CD8-positive, alpha-beta memory T cell (primary cell): ENCODE results near the gene SCO1. TPM values are rescaled to one million over a fixed set of nuclear protein-coding genes. Genes with fewer than 3 reads are reported as not detected.

ENCODE experiments used
- CTCF ChIA-PET: fragments of 350-600 bp; sonication (Branson Sonifier 250); formaldehyde crosslinking; loops from one replicate; lab custom pipeline; 2021; ENCODE audit warnings: antibody characterized with exemption; lab: Charles Lee
- POLR2A ChIA-PET: fragments of 350-600 bp; sonication (Branson Sonifier 250); formaldehyde crosslinking; loops from one replicate; lab custom pipeline; 2021; ENCODE audit warnings: antibody characterized with exemption; lab: Charles Lee
- DNase-seq, 5 donors: peaks; one replicate each; pipeline versions ENCODE4 v3.0.0 to v3.0.0-alpha.2; 2020 to 2022; ENCODE audit warnings: mixed read lengths in 1 of 5
- H3K27ac ChIP-seq: one replicate; pipeline ENCODE4 v1.7.0; 2013; ENCODE audit warnings: low read depth, mild to moderate bottlenecking, low read length, moderate library complexity
- H3K27me3 ChIP-seq: 2 replicates; pipeline ENCODE4 v1.7.0; 2013; ENCODE audit warnings: low read length, mild to moderate bottlenecking; ENCODE audit not compliant: insufficient read depth, poor library complexity, severe bottlenecking
- H3K36me3 ChIP-seq: 2 replicates; pipeline ENCODE4 v1.7.0; 2013; ENCODE audit warnings: mild to moderate bottlenecking, low read length, moderate library complexity; ENCODE audit not compliant: insufficient read depth
- H3K4me1 ChIP-seq: 2 replicates; pipeline ENCODE4 v1.7.0; 2013; ENCODE audit warnings: mild to moderate bottlenecking, low read length, moderate library complexity; ENCODE audit not compliant: insufficient read depth
- H3K4me3 ChIP-seq: 2 replicates; pipeline ENCODE4 v1.7.0; 2013; ENCODE audit warnings: mild to moderate bottlenecking, low read length
- H3K9me3 ChIP-seq: 2 replicates; pipeline ENCODE4 v1.7.0; 2013; ENCODE audit warnings: mild to moderate bottlenecking, low read length
- H3K27ac Mint-ChIP-seq, 8 donors: one replicate each; pipeline ENCODE4 v1.8.0; 2020 to 2021; ENCODE audit warnings: mixed read lengths in 8 of 8, mild to moderate bottlenecking in 6 of 8, inconsistent platforms in 3 of 8, moderate library complexity in 3 of 8
- H3K27me3 Mint-ChIP-seq, 2 donors: one replicate each; pipeline ENCODE4 v1.8.0; 2020 to 2021; ENCODE audit warnings: mixed read lengths in 2 of 2, mild to moderate bottlenecking in 1 of 2, moderate library complexity in 1 of 2
- H3K36me3 Mint-ChIP-seq, 3 donors: one replicate each; pipeline ENCODE4 v1.8.0; 2020 to 2021; ENCODE audit warnings: mixed read lengths in 3 of 3, inconsistent platforms in 1 of 3, mild to moderate bottlenecking in 1 of 3
- H3K4me1 Mint-ChIP-seq, 3 donors: one replicate each; pipeline ENCODE4 v1.8.0; 2020 to 2021; ENCODE audit warnings: mixed read lengths in 3 of 3, inconsistent platforms in 1 of 3, mild to moderate bottlenecking in 1 of 3
- H3K4me3 Mint-ChIP-seq, 7 donors: one replicate each; pipeline ENCODE4 v1.8.0; 2020 to 2021; ENCODE audit warnings: mixed read lengths in 7 of 7, mild to moderate bottlenecking in 6 of 7, moderate library complexity in 4 of 7, inconsistent platforms in 2 of 7
- H3K9me3 Mint-ChIP-seq, 5 donors: one replicate each; pipeline ENCODE4 v1.8.0; 2020 to 2022; ENCODE audit warnings: mixed read lengths in 5 of 5, mild to moderate bottlenecking in 3 of 5, moderate library complexity in 2 of 5, inconsistent platforms in 1 of 5
- polyA plus RNA-seq: library from polyadenylated mRNA; unstranded; fragments of 300-500 nt; fragmentation: Illumina TruSeq; gene quantifications from one replicate; pipeline ENCODE4 v1.2.3, GENCODE V29; 2021
- total RNA-seq, 2 experiments: library from RNA; stranded (reverse); gene quantifications; one replicate each; pipeline ENCODE4 v1.2.3, GENCODE V29; 2021

The SCO1 gene
- total RNA-seq (10 to 100 TPM; 45.5 to 46.9 TPM), polyA plus RNA-seq (15.9 TPM)

DNA sequence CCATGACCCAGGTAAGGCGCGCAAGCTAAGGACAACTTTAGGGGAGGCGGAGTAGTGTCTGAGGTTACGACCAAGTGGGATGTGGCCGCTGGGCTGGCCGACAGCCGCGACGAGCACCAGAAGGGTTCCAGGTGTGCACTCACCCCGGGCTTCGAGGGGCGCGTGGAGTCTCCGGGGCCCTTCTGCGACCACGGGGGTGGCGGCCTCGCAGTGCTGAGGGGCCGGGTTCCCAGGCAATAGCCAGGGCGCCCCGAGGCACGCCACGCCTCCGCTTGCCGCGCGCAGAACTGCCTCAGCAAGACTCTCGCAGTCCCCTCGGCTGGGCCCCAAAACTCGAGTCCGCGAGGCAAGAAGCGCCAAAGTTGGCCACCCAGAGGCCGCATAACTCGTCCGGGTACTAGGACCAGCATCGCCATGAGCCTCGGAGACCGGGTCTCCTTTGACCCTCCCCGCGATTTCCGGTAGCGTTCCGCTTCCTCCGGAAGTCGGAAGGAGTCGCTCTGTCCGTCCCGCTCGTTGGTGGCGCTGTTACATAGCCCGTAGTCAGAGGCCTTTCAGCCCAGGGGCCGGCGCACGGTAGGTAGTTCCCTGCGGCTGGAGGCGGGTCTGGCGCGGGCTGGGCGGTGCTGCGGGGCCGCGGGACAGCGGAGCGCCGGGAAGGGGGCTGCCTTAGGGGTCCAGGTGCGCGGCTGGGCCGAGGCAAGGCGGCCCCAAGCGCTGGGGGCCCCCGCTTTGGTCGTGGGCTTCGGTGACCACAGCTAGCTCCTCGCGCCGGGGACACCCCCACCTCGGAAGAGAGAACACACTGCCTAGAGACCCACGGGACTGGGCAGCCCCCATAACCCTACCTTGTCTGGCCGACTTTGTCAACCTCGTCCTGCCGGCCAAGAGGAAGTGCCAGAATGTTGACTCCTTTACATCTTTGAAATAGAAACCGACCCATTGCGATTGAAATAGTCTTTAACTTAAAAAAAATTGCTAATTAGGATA lies at the start of gene SCO1, which contains the start of gene ADPRM:
Gene SCO1 (minus strand): TSS at position 442 of the 990 bp plus-strand sequence. CDS start 26 bp downstream, at position 416.
Gene ADPRM (plus strand): TSS at position 503 of the 990 bp plus-strand sequence. CDS start 7,333 bp downstream, outside the sequence.
- ChIA-PET CTCF (interaction anchor here (1.6 kb wide), 1 partner anchor 50 kb away, joined by 5 read pairs; no protein-coding TSS in a partner anchor), POLR2A (interaction anchor here (0.5 kb wide), 1 partner anchor 33 kb away, joined by 3 read pairs; no protein-coding TSS in a partner anchor)
- peaks cover 42% of the 10 kb centered on the region for H3K4me1 ChIP-seq
- Mint-ChIP-seq H3K9me3 (no peaks in the 10 kb centered on the region), H3K27me3 (no peaks in the 10 kb centered on the region), H3K4me3 (peak within 1 kb of the TSS; percentile 85 to 99 (median 96)), H3K27ac (peak within 1 kb of the TSS; percentile 95 to 98 (median 96)), H3K4me1 (peaks cover 62 to 78% (median 77%) of the 10 kb centered on the region in 3 donors), H3K36me3 (peaks cover 0 to 52% (median 14%) of the 10 kb centered on the region in 3 donors)
- no peaks in the 10 kb centered on the region for H3K9me3 ChIP-seq
- no peaks in the 10 kb centered on the region for H3K27me3 ChIP-seq
- peaks cover 4% of the 10 kb centered on the region for H3K36me3 ChIP-seq
- H3K4me3 ChIP-seq = peak within 1 kb of the TSS; percentile 75
- DNase-seq = peak; percentile 83 to 93 (median 85)
- peak within 1 kb of the TSS; percentile 86 for H3K27ac ChIP-seq

DNA sequence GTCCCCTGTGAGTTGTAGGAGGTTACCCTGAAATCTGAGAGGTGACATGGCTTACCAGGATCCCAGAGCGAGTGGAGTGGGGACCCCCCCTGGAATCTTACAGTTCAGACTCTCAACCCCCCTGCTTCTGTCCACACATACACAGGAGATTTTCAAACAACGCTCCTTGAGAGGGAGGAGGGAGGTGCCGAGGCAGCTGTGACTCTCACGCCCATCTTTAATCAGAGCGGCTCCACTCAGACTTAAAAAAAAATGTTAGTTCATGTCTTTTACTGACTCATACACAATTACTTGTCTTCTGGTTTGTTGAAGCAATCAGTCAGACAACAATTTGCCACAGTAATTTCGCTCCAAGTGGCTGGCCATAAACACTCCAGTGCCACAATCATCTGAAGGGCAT lies 47.9 kb upstream of the SCO1 start:
- CTCF ChIA-PET = no interaction called here

DNA sequence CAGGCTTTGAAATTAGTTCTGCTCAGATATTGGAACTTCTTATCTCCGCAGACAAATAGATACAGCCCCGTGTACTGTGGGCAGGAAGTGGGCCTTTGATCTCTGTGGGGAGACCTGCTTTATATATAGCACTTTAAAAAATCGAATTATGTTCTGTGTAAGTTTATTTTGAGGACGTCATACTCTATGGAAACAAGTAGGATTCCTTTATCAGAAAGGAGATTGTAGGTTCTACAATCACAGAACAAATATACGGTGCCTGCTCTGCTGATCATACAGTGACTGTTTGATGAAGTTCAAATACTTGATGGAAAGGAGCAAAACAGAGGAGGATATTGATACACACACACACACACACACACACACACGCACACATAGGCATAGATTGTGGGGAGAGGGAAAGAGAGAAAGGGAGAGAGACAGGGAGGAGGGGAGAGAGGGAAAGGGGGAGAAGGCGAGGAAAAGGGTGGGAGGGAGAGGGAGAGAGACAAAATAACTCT lies 47.2 kb upstream of the SCO1 start:
- ChIA-PET POLR2A (interaction anchor here (0.6 kb wide), 1 partner anchor 86 kb away, joined by 3 read pairs; no protein-coding TSS in a partner anchor), CTCF (no interaction called here)
- H3K36me3 Mint-ChIP-seq = no peaks in the 10 kb centered on the region
- H3K9me3 Mint-ChIP-seq = no peaks in the 10 kb centered on the region
- peak in 2 of 5 donors; percentile 22 to 66 for DNase-seq
- peaks cover 6 to 10% (median 8%) of the 10 kb centered on the region in 3 donors for H3K4me1 Mint-ChIP-seq
- Histone ChIP-seq H3K4me1 (peaks cover 14% of the 10 kb centered on the region), H3K36me3 (no peaks in the 10 kb centered on the region), H3K9me3 (no peaks in the 10 kb centered on the region), H3K4me3 (peak overlapping the region; percentile 12), H3K27me3 (no peaks in the 10 kb centered on the region), H3K27ac (no peak overlapping the region)
- peak overlapping the region in 2 of 8 donors; percentile 2 to 61 for H3K27ac Mint-ChIP-seq
- H3K27me3 Mint-ChIP-seq = peaks cover 13 to 16% of the 10 kb centered on the region in 2 donors
- H3K4me3 Mint-ChIP-seq = peak overlapping the region in 2 of 7 donors; percentile 34 to 44

More for the DNA sequence above, 47.9 kb upstream of the SCO1 start:
- POLR2A ChIA-PET = no interaction called here
- Histone ChIP-seq H3K27ac (no peak overlapping the region), H3K36me3 (no peaks in the 10 kb centered on the region), H3K9me3 (no peaks in the 10 kb centered on the region), H3K4me3 (no peak overlapping the region), H3K27me3 (no peaks in the 10 kb centered on the region), H3K4me1 (peaks cover 14% of the 10 kb centered on the region)
- peak overlapping the region in 1 of 8 donors; percentile 7 for H3K27ac Mint-ChIP-seq
- H3K4me1 Mint-ChIP-seq = peaks cover 6 to 10% (median 8%) of the 10 kb centered on the region in 3 donors
- H3K4me3 Mint-ChIP-seq = no peak overlapping the region
- no peaks in the 10 kb centered on the region for H3K36me3 Mint-ChIP-seq
- H3K27me3 Mint-ChIP-seq = peaks cover 9 to 13% of the 10 kb centered on the region in 2 donors
- H3K9me3 Mint-ChIP-seq = no peaks in the 10 kb centered on the region
- no peak for DNase-seq

DNA sequence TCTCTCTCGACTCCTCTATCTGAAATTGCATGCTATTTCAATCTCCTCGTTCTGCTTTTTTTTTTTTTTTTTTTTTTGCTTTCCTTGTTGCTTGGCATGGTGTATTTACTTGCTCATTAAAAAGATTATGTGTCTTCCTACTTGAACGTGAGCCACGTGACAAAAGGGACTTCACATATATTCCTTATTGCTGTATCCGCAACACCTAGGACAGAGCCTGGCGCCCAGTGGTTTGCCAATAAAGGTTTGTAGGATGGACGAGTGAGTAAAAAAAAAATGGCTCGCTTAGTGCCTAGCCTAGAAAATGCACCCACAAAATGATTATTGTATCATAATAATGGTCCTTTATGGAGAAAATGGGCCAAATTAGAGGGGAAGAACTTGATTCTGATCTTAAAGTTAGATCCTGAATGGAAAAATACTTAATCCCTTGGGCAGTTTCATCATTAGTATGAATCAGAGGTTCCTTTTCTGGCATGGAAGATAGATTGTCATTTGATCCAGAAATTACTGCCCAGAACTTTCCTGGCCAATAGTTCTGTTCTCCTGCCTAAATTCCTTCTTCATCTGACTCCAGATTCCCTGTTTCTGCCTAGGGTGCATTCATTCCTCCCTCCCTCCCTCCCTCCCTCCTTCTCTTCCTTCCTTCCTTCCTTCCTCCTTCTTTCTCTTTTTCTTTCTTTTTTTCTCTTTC lies 46.1 kb upstream of the SCO1 start:
- no peaks in the 10 kb centered on the region for H3K9me3 Mint-ChIP-seq
- no peaks in the 10 kb centered on the region for H3K27me3 ChIP-seq
- no peaks in the 10 kb centered on the region for H3K36me3 Mint-ChIP-seq
- peaks cover 6 to 10% (median 8%) of the 10 kb centered on the region in 3 donors for H3K4me1 Mint-ChIP-seq
- peaks cover 14% of the 10 kb centered on the region for H3K4me1 ChIP-seq
- no peak overlapping the region for H3K4me3 Mint-ChIP-seq
- CTCF ChIA-PET = no interaction called here
- POLR2A ChIA-PET = interaction anchor here (0.6 kb wide), 1 partner anchor 85 kb away, joined by 3 read pairs; no protein-coding TSS in a partner anchor
- H3K36me3 ChIP-seq = no peaks in the 10 kb centered on the region
- no peak overlapping the region for H3K4me3 ChIP-seq
- no peak overlapping the region for H3K27ac ChIP-seq
- no peaks in the 10 kb centered on the region for H3K9me3 ChIP-seq
- no peak overlapping the region for H3K27ac Mint-ChIP-seq
- DNase-seq = no peak
- H3K27me3 Mint-ChIP-seq = peaks cover 10 to 14% of the 10 kb centered on the region in 2 donors

DNA sequence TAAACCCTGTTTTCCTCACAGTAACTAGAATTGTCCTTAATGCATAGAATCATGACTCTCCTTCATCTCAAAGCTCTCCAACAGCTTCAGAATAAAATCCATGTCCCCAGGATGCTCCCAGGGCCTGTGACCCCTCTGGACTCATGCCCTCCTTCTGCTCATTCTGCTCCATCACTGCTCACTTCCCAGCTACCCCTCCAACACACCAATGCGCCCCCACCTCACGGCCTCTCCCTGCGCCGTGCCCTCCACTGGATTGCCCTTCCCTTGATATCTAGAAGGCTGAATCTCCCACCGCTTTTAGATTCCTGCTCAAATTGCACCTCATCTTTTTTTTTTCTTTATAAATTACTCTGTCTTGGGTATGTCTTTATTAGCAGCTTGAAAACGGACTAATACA lies 45.1 kb upstream of the SCO1 start:
- H3K36me3 Mint-ChIP-seq = no peaks in the 10 kb centered on the region
- no peaks in the 10 kb centered on the region for H3K9me3 Mint-ChIP-seq
- ChIA-PET CTCF (no interaction called here), POLR2A (no interaction called here)
- no peaks in the 10 kb centered on the region for H3K36me3 ChIP-seq
- DNase-seq = no peak
- no peak overlapping the region for H3K4me3 ChIP-seq
- H3K4me3 Mint-ChIP-seq = no peak overlapping the region
- H3K4me1 ChIP-seq = peaks cover 15% of the 10 kb centered on the region
- no peak overlapping the region for H3K27ac Mint-ChIP-seq
- H3K4me1 Mint-ChIP-seq = peaks cover 6 to 10% (median 8%) of the 10 kb centered on the region in 3 donors
- H3K9me3 ChIP-seq = no peaks in the 10 kb centered on the region
- H3K27me3 ChIP-seq = no peaks in the 10 kb centered on the region
- H3K27me3 Mint-ChIP-seq = peaks cover 13 to 18% of the 10 kb centered on the region in 2 donors
- H3K27ac ChIP-seq = no peak overlapping the region

DNA sequence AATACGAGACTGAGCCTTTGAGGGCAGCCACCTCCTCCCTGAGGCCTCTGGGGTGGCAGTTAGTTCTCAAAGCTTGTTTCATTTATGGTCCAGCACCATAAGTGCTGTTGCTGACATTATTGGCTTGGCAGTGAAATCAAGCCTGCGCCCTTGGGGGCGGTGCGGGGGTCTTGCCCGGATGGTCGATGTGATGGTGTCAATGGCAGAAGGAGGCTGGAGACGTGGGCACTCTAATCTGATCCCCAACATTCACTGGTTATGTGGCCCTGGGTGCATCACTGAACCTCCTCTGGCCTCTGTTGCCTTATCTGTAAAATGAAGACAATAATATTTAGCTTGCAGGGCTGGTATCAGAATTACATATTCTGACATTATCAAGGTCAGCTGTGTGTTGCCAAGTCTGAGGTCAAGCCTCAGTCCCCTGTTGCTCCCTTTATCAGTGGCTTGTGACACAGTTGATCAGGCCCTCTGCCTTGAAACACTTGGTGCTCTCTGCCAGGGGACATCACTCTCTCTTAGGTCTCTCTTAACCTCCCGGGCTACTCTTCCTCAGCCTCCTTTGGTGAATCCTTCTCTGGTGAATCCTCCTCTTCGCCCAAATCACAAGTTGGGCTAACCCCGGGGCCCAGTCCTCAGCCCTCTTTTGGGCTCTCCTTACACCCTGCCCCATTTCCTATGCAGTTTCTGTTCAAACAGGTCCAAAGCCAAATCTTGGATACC lies 44.2 kb upstream of the SCO1 start:
- Histone ChIP-seq H3K27me3 (no peaks in the 10 kb centered on the region), H3K4me3 (no peak overlapping the region), H3K9me3 (no peaks in the 10 kb centered on the region), H3K36me3 (no peaks in the 10 kb centered on the region), H3K27ac (no peak overlapping the region), H3K4me1 (peaks cover 21% of the 10 kb centered on the region)
- DNase-seq = no peak
- Mint-ChIP-seq H3K4me1 (peaks cover 8 to 15% (median 13%) of the 10 kb centered on the region in 3 donors), H3K27ac (no peak overlapping the region), H3K9me3 (no peaks in the 10 kb centered on the region), H3K4me3 (no peak overlapping the region), H3K36me3 (no peaks in the 10 kb centered on the region), H3K27me3 (peaks cover 13 to 19% of the 10 kb centered on the region in 2 donors)
- POLR2A ChIA-PET = no interaction called here
- CTCF ChIA-PET = no interaction called here

DNA sequence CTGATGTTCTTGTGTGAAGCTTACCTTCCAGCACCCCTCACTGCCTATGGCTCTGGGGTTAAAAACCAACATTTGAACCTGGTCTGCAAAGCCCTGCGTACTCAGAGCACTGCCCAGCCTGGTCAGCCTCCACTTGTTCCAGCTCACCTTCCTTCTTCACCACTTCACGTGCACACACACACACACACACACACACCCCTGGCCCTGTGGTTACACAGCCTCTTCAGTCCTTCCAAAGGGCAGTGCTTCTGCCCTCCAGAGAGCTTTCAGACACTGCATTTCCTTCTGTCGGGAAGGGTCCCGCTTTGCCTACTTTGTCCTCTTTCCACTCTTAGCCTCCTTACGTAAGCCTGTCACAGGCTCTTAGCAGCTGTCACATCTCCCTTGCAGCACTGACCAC lies 42.1 kb upstream of the SCO1 start:
- peaks cover 12 to 25% of the 10 kb centered on the region in 2 donors for H3K27me3 Mint-ChIP-seq
- H3K27ac Mint-ChIP-seq = no peak overlapping the region
- no peak overlapping the region for H3K4me3 ChIP-seq
- H3K36me3 ChIP-seq = no peaks in the 10 kb centered on the region
- no peak overlapping the region for H3K27ac ChIP-seq
- no peaks in the 10 kb centered on the region for H3K27me3 ChIP-seq
- H3K4me1 ChIP-seq = peaks cover 11% of the 10 kb centered on the region
- CTCF ChIA-PET = interaction anchor here (1.5 kb wide), 1 partner anchor 15 kb away, joined by 3 read pairs; no protein-coding TSS in a partner anchor
- no peak overlapping the region for H3K4me3 Mint-ChIP-seq
- no peaks in the 10 kb centered on the region for H3K36me3 Mint-ChIP-seq
- no peaks in the 10 kb centered on the region for H3K9me3 Mint-ChIP-seq
- H3K4me1 Mint-ChIP-seq = peaks cover 4 to 10% (median 8%) of the 10 kb centered on the region in 3 donors
- no peak for DNase-seq
- POLR2A ChIA-PET = no interaction called here
- no peaks in the 10 kb centered on the region for H3K9me3 ChIP-seq
